ENCODE results near the gene NTM.

NTM gene

GRCh38 chr11:131601586-131601985, 231.2 kb downstream of the NTM start:
- no peak for DNase-seq (ENCODE audit: low spot score)

- DNase-seq (ENCODE audit: low spot score) = no peak
Measured at GRCh38 chr11:131602431-131602830, 232.0 kb downstream of the NTM start.

GRCh38 chr11:131606811-131607335, 236.5 kb downstream of the NTM start:
- no peak for DNase-seq (ENCODE audit: low spot score)

- DNase-seq (ENCODE audit: low spot score) = no peak
Measured at GRCh38 chr11:131609337-131609736, 238.9 kb downstream of the NTM start.

- no peak for DNase-seq (ENCODE audit: low spot score)
Measured at GRCh38 chr11:131609921-131610320, 239.5 kb downstream of the NTM start.

- DNase-seq (ENCODE audit: low spot score) = no peak
Measured at GRCh38 chr11:131611322-131611721, 240.9 kb downstream of the NTM start.

GRCh38 chr11:131612533-131612932, 242.1 kb downstream of the NTM start:
- DNase-seq (ENCODE audit: low spot score) = no peak

- DNase-seq (ENCODE audit: low spot score) = no peak
Measured at GRCh38 chr11:131614631-131615030, 244.2 kb downstream of the NTM start.

- DNase-seq (ENCODE audit: low spot score) = no peak
Measured at GRCh38 chr11:131615611-131616010, 245.2 kb downstream of the NTM start.

- DNase-seq (ENCODE audit: low spot score) = no peak
Measured at GRCh38 chr11:131616481-131617140, 246.2 kb downstream of the NTM start.

GRCh38 chr11:131618201-131618600, 247.8 kb downstream of the NTM start:
- no peak for DNase-seq (ENCODE audit: low spot score)

GRCh38 chr11:131622193-131622592, 251.8 kb downstream of the NTM start:
- DNase-seq (ENCODE audit: low spot score) = no peak

GRCh38 chr11:131624531-131624930, 254.1 kb downstream of the NTM start:
- DNase-seq (ENCODE audit: low spot score) = no peak

GRCh38 chr11:131626788-131627187, 256.4 kb downstream of the NTM start:
- DNase-seq (ENCODE audit: low spot score) = no peak

GRCh38 chr11:131628739-131629138, 258.3 kb downstream of the NTM start:
- no peak for DNase-seq (ENCODE audit: low spot score)

GRCh38 chr11:131629925-131630540, 259.6 kb downstream of the NTM start:
- DNase-seq (ENCODE audit: low spot score) = no peak

GRCh38 chr11:131632971-131633370, 262.6 kb downstream of the NTM start:
- no peak for DNase-seq (ENCODE audit: low spot score)

- DNase-seq (ENCODE audit: low spot score) = no peak
Measured at GRCh38 chr11:131633921-131634715, 263.7 kb downstream of the NTM start.

- no peak for DNase-seq (ENCODE audit: low spot score)
Measured at GRCh38 chr11:131637469-131638175, 267.2 kb downstream of the NTM start.

GRCh38 chr11:131638889-131639288, 268.5 kb downstream of the NTM start:
- DNase-seq (ENCODE audit: low spot score) = no peak

- no peak for DNase-seq (ENCODE audit: low spot score)
Measured at GRCh38 chr11:131640320-131640719, 269.9 kb downstream of the NTM start.
